ENCODE measurements around the gene SLC16A8. TPM values are rescaled to one million over a fixed set of nuclear protein-coding genes. Genes with fewer than 3 reads are reported as not detected.

SLC16A8 gene
- total and polyA plus RNA-seq, 10 of the 15 experiments (the other 5 are each of a cell fraction or from before 2014, with no cell fraction given), result not detected

DNA sequence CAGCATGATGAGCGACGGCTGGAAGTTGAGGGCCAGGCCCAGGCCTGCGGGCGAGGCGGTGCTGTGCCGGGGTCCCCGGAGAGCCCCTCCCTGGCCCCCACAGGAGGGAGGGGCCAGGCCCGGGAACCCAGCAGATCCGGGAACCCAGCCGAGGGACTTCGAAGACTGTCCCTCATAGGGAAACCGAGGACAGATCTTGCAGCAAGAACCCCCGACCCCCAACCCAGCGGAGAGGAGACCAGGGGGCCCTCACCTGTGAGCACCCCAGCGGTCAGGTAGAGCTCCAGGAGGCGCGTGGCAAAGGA, 2.4 kb downstream of the SLC16A8 start:
- WGBS (ENCODE audit: insufficient coverage, insufficient replicate concordance, low lambda C conversion rate, missing lambda C conversion rate), result 13% methylated on average over 17 of the region's 17 CpGs
- RAD21 ChIA-PET (ENCODE audit: unreplicated experiment), result no interaction called here
- no peak for DNase-seq (ENCODE audit: low read depth, low spot score)
- POLR2A ChIA-PET, result interaction anchor here (0.5 kb wide), 1 partner anchor 122 kb away, joined by 4 read pairs; no protein-coding TSS in a partner anchor
- H3K27ac ChIP-seq (ENCODE audit: control insufficient read depth, insufficient read depth), result no peak overlapping the region
- no peaks in the 10 kb centered on the region for H3K79me2 ChIP-seq (ENCODE audit: control insufficient read depth, insufficient read depth, low read length)
- in situ Hi-C loops (cut with MboI), result no loop called here
- no peak overlapping the region for H3K9ac ChIP-seq (ENCODE audit: control insufficient read depth, insufficient read depth, low read length)
- BruUV-seq (replicated peaks), result no TSS peak
- H4K20me1 ChIP-seq (ENCODE audit: control insufficient read depth, insufficient read depth), result no peaks in the 10 kb centered on the region
- H3K4me2 ChIP-seq (ENCODE audit: control insufficient read depth, insufficient read depth), result peak overlapping the region; percentile 9; the same call in 1 of the 2 replicates
- no peaks in the 10 kb centered on the region for H3K9me3 ChIP-seq (replicated peaks; ENCODE audit: control insufficient read depth, insufficient read depth, low read length)
- no peaks in the 10 kb centered on the region for H3K4me1 ChIP-seq (ENCODE audit: control insufficient read depth, insufficient read depth, low read length)
- TF ChIP-seq BCL11A (IDR thresholded peaks at IDR 0.05; ENCODE audit: low read depth, low read length) (no peak), HDAC6 (IDR thresholded peaks at IDR 0.05; ENCODE audit: unreplicated experiment) (no peak), RBBP5 (conservative IDR thresholded peaks at IDR 0.05) (no peak), SPI1 (IDR thresholded peaks at IDR 0.05; ENCODE audit: borderline replicate concordance, insufficient read depth, low read depth, low read length) (no peak), RFX5 (IDR thresholded peaks at IDR 0.05; ENCODE audit: low read depth, low read length) (no peak), NFYA (IDR thresholded peaks at IDR 0.05; ENCODE audit: borderline replicate concordance, low read depth, low read length) (no peak)
- TF ChIP-seq, protein P1, sequence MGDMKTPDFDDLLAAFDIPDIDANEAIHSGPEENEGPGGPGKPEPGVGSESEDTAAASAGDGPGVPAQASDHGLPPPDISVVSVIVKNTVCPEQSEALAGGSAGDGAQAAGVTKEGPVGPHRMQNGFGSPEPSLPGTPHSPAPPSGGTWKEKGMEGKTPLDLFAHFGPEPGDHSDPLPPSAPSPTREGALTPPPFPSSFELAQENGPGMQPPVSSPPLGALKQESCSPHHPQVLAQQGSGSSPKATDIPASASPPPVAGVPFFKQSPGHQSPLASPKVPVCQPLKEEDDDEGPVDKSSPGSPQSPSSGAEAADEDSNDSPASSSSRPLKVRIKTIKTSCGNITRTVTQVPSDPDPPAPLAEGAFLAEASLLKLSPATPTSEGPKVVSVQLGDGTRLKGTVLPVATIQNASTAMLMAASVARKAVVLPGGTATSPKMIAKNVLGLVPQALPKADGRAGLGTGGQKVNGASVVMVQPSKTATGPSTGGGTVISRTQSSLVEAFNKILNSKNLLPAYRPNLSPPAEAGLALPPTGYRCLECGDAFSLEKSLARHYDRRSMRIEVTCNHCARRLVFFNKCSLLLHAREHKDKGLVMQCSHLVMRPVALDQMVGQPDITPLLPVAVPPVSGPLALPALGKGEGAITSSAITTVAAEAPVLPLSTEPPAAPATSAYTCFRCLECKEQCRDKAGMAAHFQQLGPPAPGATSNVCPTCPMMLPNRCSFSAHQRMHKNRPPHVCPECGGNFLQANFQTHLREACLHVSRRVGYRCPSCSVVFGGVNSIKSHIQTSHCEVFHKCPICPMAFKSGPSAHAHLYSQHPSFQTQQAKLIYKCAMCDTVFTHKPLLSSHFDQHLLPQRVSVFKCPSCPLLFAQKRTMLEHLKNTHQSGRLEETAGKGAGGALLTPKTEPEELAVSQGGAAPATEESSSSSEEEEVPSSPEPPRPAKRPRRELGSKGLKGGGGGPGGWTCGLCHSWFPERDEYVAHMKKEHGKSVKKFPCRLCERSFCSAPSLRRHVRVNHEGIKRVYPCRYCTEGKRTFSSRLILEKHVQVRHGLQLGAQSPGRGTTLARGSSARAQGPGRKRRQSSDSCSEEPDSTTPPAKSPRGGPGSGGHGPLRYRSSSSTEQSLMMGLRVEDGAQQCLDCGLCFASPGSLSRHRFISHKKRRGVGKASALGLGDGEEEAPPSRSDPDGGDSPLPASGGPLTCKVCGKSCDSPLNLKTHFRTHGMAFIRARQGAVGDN (IDR thresholded peaks at IDR 0.05), result no peak
- H2AFZ ChIP-seq (ENCODE audit: control insufficient read depth, low read depth, low read length), result no peak overlapping the region
- ATAC-seq, result no peak
- H3K36me3 ChIP-seq (ENCODE audit: control insufficient read depth in 2 of 2, insufficient read depth in 2 of 2, low read length in 1 of 2), result no peaks in the 10 kb centered on the region
- no peak overlapping the region for H3K4me3 ChIP-seq
- FAIRE-seq, result no peak
- SMC1A ChIA-PET (ENCODE audit: uncharacterized antibody, unreplicated experiment), result no interaction called here
- CTCF ChIA-PET, result interaction anchor here (0.5 to 0.6 kb wide), 2 partner anchors 16 to 32 kb away, joined by 3 read pairs; no protein-coding TSS in a partner anchor
- H3K27me3 ChIP-seq (replicated peaks in 1 of 2; ENCODE audit: control insufficient read depth in 2 of 2, insufficient read depth in 2 of 2, low read length in 1 of 2), result peaks cover 8 to 9% of the 10 kb centered on the region in 2 experiments; a peak in 3 of 4 replicates
- intact Hi-C loops (cut with micrococcal nuclease; ENCODE audit: unreplicated experiment), result no loop called here

Data from GM12878 (cell line).